ENCODE data around the gene TCL1A.

GRCh38 chr14:95663226-95663797 lies 50.6 kb downstream of the TCL1A start:
- no peak for TF ChIP-seq CTCF (IDR thresholded peaks at IDR 0.05)
- TF ChIP-seq POLR2A (IDR thresholded peaks at IDR 0.05), result no peak

Measured in adrenal gland (tissue), 5 donors.